Thoracic aorta (tissue), 2 donors: ENCODE results near the gene MBTPS1. TPM values are rescaled to one million over a fixed set of nuclear protein-coding genes. Genes with fewer than 3 reads are reported as not detected.

Experiments used
- ATAC-seq: fragments of 150-250 bp; one replicate; pipeline ENCODE4 v1.8.0; 2017; ENCODE audit warnings: low read depth; ENCODE audit not compliant: insufficient number of reproducible peaks, low FRiP score
- DNase-seq: peaks from one replicate; pipeline ENCODE4 v3.0.0-alpha.2; 2020; ENCODE audit warnings: low spot score
- H3K27ac ChIP-seq, 2 donors: fragments of 200-600 bp; sonication (generic); 1 replicate in 1 of 2; 2 replicates in 1 of 2; pipeline ENCODE4 v1.5.1; 2016; ENCODE audit warnings: mild to moderate bottlenecking in 2 of 2, moderate library complexity in 2 of 2
- H3K27me3 ChIP-seq: fragments of 200-600 bp; sonication (generic); replicated peaks from 2 replicates; pipeline ENCODE4 v1.6.0; 2016; ENCODE audit warnings: mild to moderate bottlenecking; ENCODE audit not compliant: insufficient read depth
- H3K36me3 ChIP-seq: fragments of 200-600 bp; sonication (generic); one replicate; pipeline ENCODE4 v1.5.1; 2016
- H3K4me1 ChIP-seq, 2 donors: fragments of 200-600 bp; sonication (generic); 1 replicate in 1 of 2; 2 replicates in 1 of 2; pipeline versions ENCODE4 v1.5.1 to v1.6.0; 2016; ENCODE audit warnings: low read depth in 2 of 2, mild to moderate bottlenecking in 1 of 2; ENCODE audit not compliant: control insufficient read depth in 1 of 2
- H3K4me3 ChIP-seq: fragments of 200-600 bp; sonication (generic); 2 replicates; pipeline ENCODE4 v1.5.1; 2016; ENCODE audit warnings: mild to moderate bottlenecking
- H3K9me3 ChIP-seq: fragments of 200-600 bp; sonication (generic); 2 replicates; pipeline ENCODE4 v1.5.1; 2016
- total RNA-seq, 2 donors: library from RNA; depleted of rRNA; stranded (reverse); fragments of >200 nt; gene quantifications; one replicate each; pipeline versions ENCODE4 v1.1.0 to v1.2.3, GENCODE V29; 2016
- TF ChIP-seq, protein P1 (sequence below): fragments of 200-600 bp; sonication (generic); IDR thresholded peaks from one replicate; pipeline ENCODE4 v1.5.1; 2019; ENCODE audit warnings: antibody characterized with exemption

Gene MBTPS1
- total RNA-seq, 2 donors from 2014 or later = 91.9 to 98.2 TPM

DNA sequence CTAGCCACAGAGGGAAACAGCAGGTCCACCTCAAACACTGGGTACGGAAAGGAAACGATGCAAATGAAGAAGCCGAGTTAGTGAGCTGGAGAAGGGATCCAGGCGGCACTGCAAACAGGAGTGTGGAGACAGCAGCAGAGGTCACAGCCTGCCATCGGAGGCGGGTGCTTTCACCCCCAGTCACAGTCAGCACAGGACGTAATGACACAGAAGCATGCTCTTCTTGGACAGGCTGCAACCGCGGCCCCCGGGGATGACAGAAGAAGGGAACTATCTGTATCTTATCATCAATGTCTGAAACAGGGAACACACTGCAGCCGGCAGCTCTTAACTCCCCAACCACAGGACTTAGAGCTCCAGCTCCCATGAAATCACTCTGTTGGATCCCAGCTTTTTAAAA is 58.1 kb downstream of the MBTPS1 start:
- Histone ChIP-seq H3K36me3 (peaks cover 64% of the 10 kb centered on the region), H3K4me1 (no peaks in the 10 kb centered on the region), H3K27me3 (no peaks in the 10 kb centered on the region), H3K9me3 (no peaks in the 10 kb centered on the region), H3K4me3 (no peak overlapping the region), H3K27ac (no peak overlapping the region)
- TF ChIP-seq, protein P1, sequence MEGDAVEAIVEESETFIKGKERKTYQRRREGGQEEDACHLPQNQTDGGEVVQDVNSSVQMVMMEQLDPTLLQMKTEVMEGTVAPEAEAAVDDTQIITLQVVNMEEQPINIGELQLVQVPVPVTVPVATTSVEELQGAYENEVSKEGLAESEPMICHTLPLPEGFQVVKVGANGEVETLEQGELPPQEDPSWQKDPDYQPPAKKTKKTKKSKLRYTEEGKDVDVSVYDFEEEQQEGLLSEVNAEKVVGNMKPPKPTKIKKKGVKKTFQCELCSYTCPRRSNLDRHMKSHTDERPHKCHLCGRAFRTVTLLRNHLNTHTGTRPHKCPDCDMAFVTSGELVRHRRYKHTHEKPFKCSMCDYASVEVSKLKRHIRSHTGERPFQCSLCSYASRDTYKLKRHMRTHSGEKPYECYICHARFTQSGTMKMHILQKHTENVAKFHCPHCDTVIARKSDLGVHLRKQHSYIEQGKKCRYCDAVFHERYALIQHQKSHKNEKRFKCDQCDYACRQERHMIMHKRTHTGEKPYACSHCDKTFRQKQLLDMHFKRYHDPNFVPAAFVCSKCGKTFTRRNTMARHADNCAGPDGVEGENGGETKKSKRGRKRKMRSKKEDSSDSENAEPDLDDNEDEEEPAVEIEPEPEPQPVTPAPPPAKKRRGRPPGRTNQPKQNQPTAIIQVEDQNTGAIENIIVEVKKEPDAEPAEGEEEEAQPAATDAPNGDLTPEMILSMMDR = no peak
- ATAC-seq (no peak), DNase-seq (no peak)

DNA sequence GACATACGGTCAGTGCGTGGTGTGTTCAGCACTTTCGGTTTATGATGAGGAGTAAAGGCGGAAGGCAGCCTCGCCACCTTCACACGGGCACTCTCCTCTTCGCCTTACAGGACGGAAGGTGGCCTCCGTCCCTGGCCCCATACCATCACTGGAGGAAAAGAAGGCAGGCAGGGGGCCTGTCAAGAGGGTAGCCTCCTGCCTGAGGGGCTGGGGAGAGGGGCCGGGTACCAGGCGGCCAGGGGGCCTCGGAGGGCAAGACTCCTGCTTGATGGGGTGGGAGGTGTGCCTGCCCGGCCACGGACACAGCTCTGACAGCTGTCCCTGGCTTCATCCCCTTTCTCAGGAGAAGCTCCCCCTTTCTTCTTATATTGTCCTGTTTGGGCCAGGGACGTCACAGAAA is 58.5 kb downstream of the MBTPS1 start:
- H3K4me3 ChIP-seq = no peak overlapping the region
- DNase-seq = no peak
- no peaks in the 10 kb centered on the region for H3K9me3 ChIP-seq
- ATAC-seq = no peak
- H3K27me3 ChIP-seq = no peaks in the 10 kb centered on the region
- H3K4me1 ChIP-seq = no peaks in the 10 kb centered on the region
- H3K27ac ChIP-seq = no peak overlapping the region
- peaks cover 66% of the 10 kb centered on the region for H3K36me3 ChIP-seq
- TF ChIP-seq, protein P1 = no peak

DNA sequence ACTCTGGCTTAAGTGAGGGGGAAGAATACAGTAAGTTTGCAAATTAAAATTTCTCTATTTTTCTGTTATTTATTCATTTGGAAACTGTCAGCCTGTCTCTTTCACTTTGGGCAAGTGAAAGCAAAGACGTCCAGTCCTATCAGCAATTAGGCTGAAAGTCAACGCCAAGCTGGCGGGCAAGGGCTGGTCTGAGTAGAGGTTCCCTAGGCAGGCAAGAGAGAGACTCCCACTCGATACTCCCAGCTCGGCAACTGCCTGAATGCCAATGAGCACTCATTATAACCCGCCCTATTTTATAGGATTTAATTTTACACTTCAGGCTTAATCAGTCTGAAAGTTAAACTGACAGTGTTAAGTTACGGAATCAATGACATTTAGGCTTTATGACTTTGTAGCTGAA is 59.8 kb downstream of the MBTPS1 start:
- DNase-seq = no peak
- ATAC-seq = no peak
- Histone ChIP-seq H3K9me3 (no peaks in the 10 kb centered on the region), H3K36me3 (peaks cover 59% of the 10 kb centered on the region), H3K4me1 (no peaks in the 10 kb centered on the region), H3K27me3 (no peaks in the 10 kb centered on the region), H3K4me3 (no peak overlapping the region), H3K27ac (no peak overlapping the region)
- TF ChIP-seq, protein P1 = no peak

GRCh38 chr16:84055801-84056634 is 60.7 kb downstream of the MBTPS1 start:
- no peak for DNase-seq
- peaks cover 59% of the 10 kb centered on the region for H3K36me3 ChIP-seq
- no peak overlapping the region for H3K4me3 ChIP-seq
- H3K27me3 ChIP-seq = no peaks in the 10 kb centered on the region
- ATAC-seq = no peak
- no peaks in the 10 kb centered on the region for H3K9me3 ChIP-seq
- H3K27ac ChIP-seq = no peak overlapping the region
- H3K4me1 ChIP-seq = no peaks in the 10 kb centered on the region
- TF ChIP-seq, protein P1 = no peak

DNA sequence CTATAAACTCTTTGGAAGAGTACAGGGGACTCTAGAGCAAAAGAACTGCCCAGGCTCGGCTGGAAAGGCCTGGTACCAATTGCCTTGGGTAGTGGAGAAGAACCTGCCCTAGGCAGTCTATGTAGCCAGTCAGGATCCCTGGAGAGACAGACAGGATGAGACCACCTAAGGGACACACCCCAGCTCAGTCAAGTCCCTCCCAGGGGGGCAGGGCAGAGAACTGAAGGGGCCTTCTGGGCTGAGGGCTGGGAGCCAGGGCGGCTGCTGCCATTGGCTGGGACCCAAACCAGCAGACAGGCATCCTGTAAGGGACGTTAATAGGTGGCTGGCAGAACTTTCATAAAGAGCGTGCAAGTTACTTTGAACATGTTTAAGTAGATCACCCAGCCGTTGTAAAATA is 61.4 kb downstream of the MBTPS1 start:
- no peak overlapping the region for H3K27ac ChIP-seq
- H3K36me3 ChIP-seq = peaks cover 54% of the 10 kb centered on the region
- H3K9me3 ChIP-seq = no peaks in the 10 kb centered on the region
- TF ChIP-seq, protein P1 = no peak
- H3K4me1 ChIP-seq = no peaks in the 10 kb centered on the region
- no peak overlapping the region for H3K4me3 ChIP-seq
- H3K27me3 ChIP-seq = no peaks in the 10 kb centered on the region
- no peak for DNase-seq
- no peak for ATAC-seq
